Fibroblast of lung (primary cell): ENCODE data around the gene MACROD2.

Experiments
- CTCF ChIP-seq, 2 donors: IDR thresholded peaks in 1 of 2; conservative IDR thresholded peaks in 1 of 2; 1 replicate in 1 of 2; 2 replicates in 1 of 2; pipeline ENCODE4 v1.5.1; 2011 to 2012; ENCODE audit warnings: low read length in 2 of 2, control low read depth in 1 of 2, inconsistent platforms in 1 of 2, low read depth in 1 of 2, mild to moderate bottlenecking in 1 of 2
- EZH2 ChIP-seq: IDR thresholded peaks from 2 replicates; pipeline ENCODE4 v1.5.1; 2012; ENCODE audit warnings: low read length, control low read depth, mild to moderate bottlenecking; ENCODE audit errors: missing control alignments

DNA sequence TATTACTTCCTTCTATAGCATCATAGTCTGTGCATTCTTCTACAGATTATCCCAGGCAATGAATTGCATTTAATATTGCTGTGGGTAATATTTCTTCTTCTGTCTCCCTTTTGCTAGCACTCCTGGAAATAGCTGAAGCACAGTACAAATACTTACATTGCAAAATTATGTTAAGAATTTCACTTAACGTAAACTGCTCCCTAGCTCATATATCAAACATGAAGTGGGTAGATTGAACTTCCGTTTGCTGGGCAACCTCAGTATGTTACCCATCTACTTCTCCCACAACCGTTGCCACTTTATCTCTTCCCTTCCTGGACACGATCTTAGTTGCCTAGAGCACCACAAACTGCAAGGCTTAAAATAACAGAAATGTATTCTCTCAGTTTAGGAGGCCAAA lies 1614.6 kb downstream of the MACROD2 start:
- TF ChIP-seq CTCF (conservative IDR thresholded peaks at IDR 0.05 in 1 of 2, IDR thresholded peaks at IDR 0.05 in 1 of 2; ENCODE audit: low read depth in 1 of 2, low read length in 2 of 2), result no peak
- no peak for TF ChIP-seq EZH2
